ENCODE data around the gene CCDC92B. TPM values are rescaled to one million over a fixed set of nuclear protein-coding genes. Genes with fewer than 3 reads are reported as not detected.

CCDC92B gene
- total and polyA plus RNA-seq, 9 of the 15 experiments (the other 6 are each of a cell fraction or from before 2014, with no cell fraction given), result not detected

GRCh38 chr17:2687074-2687418 lies 62.4 kb downstream of the CCDC92B start:
- Histone ChIP-seq H4K20me1 (replicated peaks; ENCODE audit: control insufficient read depth, insufficient read depth, low read length) (0 out of 2 replicates have a peak, but pooled peaks cover 3% of the 10 kb centered on the region), H3K4me2 (ENCODE audit: insufficient read depth, low read length) (no peak overlapping the region), H3K27ac (ENCODE audit: extremely low read depth, low read depth, low read length) (no peak overlapping the region), H3K79me2 (ENCODE audit: control insufficient read depth, insufficient read depth, low read length) (no peaks in the 10 kb centered on the region), H2AFZ (ENCODE audit: low read depth, low read length) (no peak overlapping the region), H3K36me3 (ENCODE audit: control insufficient read depth, insufficient read depth, low read length) (peaks cover 47% of the 10 kb centered on the region; the same call in 1 of the 3 replicates), H3K9me1 (ENCODE audit: control insufficient read depth, insufficient read depth, low read length) (no peaks in the 10 kb centered on the region), H3K4me1 (replicated peaks in 1 of 2; ENCODE audit: control insufficient read depth in 2 of 2, insufficient read depth in 2 of 2, low read length in 2 of 2) (peaks cover 0 to 36% of the 10 kb centered on the region in 2 experiments; a peak in 2 of 5 replicates), H3K4me3 (no peak overlapping the region), H3K27me3 (ENCODE audit: control insufficient read depth in 2 of 2, insufficient read depth in 2 of 2, low read length in 2 of 2) (no peaks in the 10 kb centered on the region), H3K9me3 (replicated peaks; ENCODE audit: control insufficient read depth, insufficient read depth, low read depth, low read length) (no peaks in the 10 kb centered on the region), H3K9ac (ENCODE audit: insufficient read depth in 1 of 2, low read depth in 2 of 2, low read length in 2 of 2) (peak overlapping the region in 1 of 2 experiments; percentile 1; a peak in 1 of 4 replicates)
- TF ChIP-seq RBM15 (IDR thresholded peaks at IDR 0.05; ENCODE audit: insufficient read depth, low read length), result no peak
- peak; percentile 40; the same call in 1 of the 2 replicates for TF ChIP-seq POLR2G (IDR thresholded peaks at IDR 0.05; ENCODE audit: low read depth, low read length)
- no peak for TF ChIP-seq ZNF174 (CRISPR knock-in tag; IDR thresholded peaks at IDR 0.05)
- no peak for TF ChIP-seq MAFF (IDR thresholded peaks at IDR 0.05; ENCODE audit: low read length)
- WGBS (ENCODE audit: insufficient coverage, low coverage, missing lambda C conversion rate), result 84% methylated on average over 5 of the region's 6 CpGs
- no peak for ATAC-seq
- in situ Hi-C loops (cut with MboI), result no loop called here
- no TSS peak for BruUV-seq (replicated peaks)
- POLR2A ChIA-PET, result interaction anchor here (0.8 to 1.5 kb wide), 5 partner anchors 9 to 38 kb away, joined by 3 to 7 read pairs (median 3); no protein-coding TSS in a partner anchor
- no peak for DNase-seq (ENCODE audit: extremely low read depth in 1 of 4, low spot score in 3 of 4)
- intact Hi-C loops (cut with micrococcal nuclease), result no loop called here
- CTCF ChIA-PET (ENCODE audit: low intra/inter-chr PET ratio), result no interaction called here
- FAIRE-seq, result no peak

GRCh38 chr17:2685696-2686095 lies 63.8 kb downstream of the CCDC92B start:
- no peak for TF ChIP-seq FOXA3 (CRISPR knock-in tag; conservative IDR thresholded peaks at IDR 0.05 in 1 of 2, IDR thresholded peaks at IDR 0.05 in 1 of 2)
- TF ChIP-seq POLR2G (IDR thresholded peaks at IDR 0.05; ENCODE audit: low read depth, low read length), result peak; percentile 64
- no peak for TF ChIP-seq NFYB (IDR thresholded peaks at IDR 0.05; ENCODE audit: extremely low read depth, insufficient read length)
- TF ChIP-seq YY1 (IDR thresholded peaks at IDR 0.05; ENCODE audit: borderline replicate concordance in 1 of 3, control insufficient read depth in 1 of 3, extremely low read depth in 1 of 3, insufficient read depth in 3 of 3, insufficient read length in 1 of 3, insufficient replicate concordance in 2 of 3, low read depth in 1 of 3, low read length in 2 of 3), result no peak
- TF ChIP-seq ETS2 (tag; IDR thresholded peaks at IDR 0.05; ENCODE audit: borderline replicate concordance, poor library complexity, severe bottlenecking), result no peak
- TF ChIP-seq RBM22 (IDR thresholded peaks at IDR 0.05; ENCODE audit: low read depth, low read length, poor library complexity, severe bottlenecking), result peak; percentile 42
- Histone ChIP-seq H4K20me1 (replicated peaks; ENCODE audit: control insufficient read depth, insufficient read depth, low read length) (0 out of 2 replicates have a peak, but pooled peaks cover 3% of the 10 kb centered on the region), H3K4me2 (ENCODE audit: insufficient read depth, low read length) (no peak overlapping the region), H3K9ac (ENCODE audit: insufficient read depth in 1 of 2, low read depth in 2 of 2, low read length in 2 of 2) (peak overlapping the region in 1 of 2 experiments; percentile 7; a peak in 1 of 4 replicates), H3K79me2 (ENCODE audit: control insufficient read depth, insufficient read depth, low read length) (no peaks in the 10 kb centered on the region), H3K36me3 (ENCODE audit: control insufficient read depth, insufficient read depth, low read length) (peaks cover 47% of the 10 kb centered on the region; the same call in 2 of the 3 replicates), H3K9me3 (replicated peaks; ENCODE audit: control insufficient read depth, insufficient read depth, low read depth, low read length) (no peaks in the 10 kb centered on the region), H3K4me3 (no peak overlapping the region), H3K27me3 (ENCODE audit: control insufficient read depth in 2 of 2, insufficient read depth in 2 of 2, low read length in 2 of 2) (no peaks in the 10 kb centered on the region), H3K9me1 (ENCODE audit: control insufficient read depth, insufficient read depth, low read length) (no peaks in the 10 kb centered on the region), H3K27ac (ENCODE audit: extremely low read depth, low read depth, low read length) (no peak overlapping the region), H2AFZ (ENCODE audit: low read depth, low read length) (no peak overlapping the region), H3K4me1 (replicated peaks in 1 of 2; ENCODE audit: control insufficient read depth in 2 of 2, insufficient read depth in 2 of 2, low read length in 2 of 2) (peaks cover 0 to 24% of the 10 kb centered on the region in 2 experiments; a peak in 2 of 5 replicates)
- 86% methylated on average over 3 of the region's 15 CpGs for WGBS (ENCODE audit: insufficient coverage, low coverage, missing lambda C conversion rate)
- ChIA-PET POLR2A (interaction anchor here (0.6 to 1.5 kb wide), 5 partner anchors 8 to 339 kb away, joined by 3 to 7 read pairs (median 4); no protein-coding TSS in a partner anchor), CTCF (ENCODE audit: low intra/inter-chr PET ratio) (interaction anchor here (0.6 kb wide), 1 partner anchor 193 kb away, joined by 3 read pairs; no protein-coding TSS in a partner anchor)
- in situ Hi-C loops (cut with MboI), result no loop called here
- intact Hi-C loops (cut with micrococcal nuclease), result no loop called here
- ATAC-seq (peak; percentile 61), DNase-seq (ENCODE audit: extremely low read depth in 1 of 4, low spot score in 3 of 4) (peak in 1 of 4 experiments; percentile 1), FAIRE-seq (no peak)
- no TSS peak for BruUV-seq (replicated peaks)
